Transverse colon (tissue), 4 donors: ENCODE data around the gene MARVELD3.

ENCODE experiments used
- CTCF ChIP-seq, 5 experiments: fragments of 200-600 bp in 3 of 5; fragments of 450-650 bp in 2 of 5; sonication (generic) in 3 of 5; IDR thresholded peaks; 1 replicate in 2 of 5; 2 replicates in 3 of 5; pipeline ENCODE4 v1.5.1; 2016 to 2017; ENCODE audit warnings: antibody characterized with exemption in 5 of 5, inconsistent platforms in 3 of 5, mild to moderate bottlenecking in 2 of 5, moderate library complexity in 1 of 5
- EP300 ChIP-seq: sonication (generic); formaldehyde crosslinking; IDR thresholded peaks from one replicate; pipeline ENCODE4 v1.6.1; 2017; ENCODE audit warnings: antibody characterized with exemption, low read depth
- POLR2A ChIP-seq: fragments of 450-650 bp; IDR thresholded peaks from one replicate; pipeline ENCODE4 v1.6.1; 2016; ENCODE audit warnings: antibody characterized with exemption, mild to moderate bottlenecking, moderate library complexity
- POLR2AphosphoS5 ChIP-seq, 3 donors: sonication (generic); formaldehyde crosslinking; IDR thresholded peaks; one replicate each; pipeline ENCODE4 v1.6.1; 2016; ENCODE audit warnings: antibody characterized with exemption in 3 of 3

DNA sequence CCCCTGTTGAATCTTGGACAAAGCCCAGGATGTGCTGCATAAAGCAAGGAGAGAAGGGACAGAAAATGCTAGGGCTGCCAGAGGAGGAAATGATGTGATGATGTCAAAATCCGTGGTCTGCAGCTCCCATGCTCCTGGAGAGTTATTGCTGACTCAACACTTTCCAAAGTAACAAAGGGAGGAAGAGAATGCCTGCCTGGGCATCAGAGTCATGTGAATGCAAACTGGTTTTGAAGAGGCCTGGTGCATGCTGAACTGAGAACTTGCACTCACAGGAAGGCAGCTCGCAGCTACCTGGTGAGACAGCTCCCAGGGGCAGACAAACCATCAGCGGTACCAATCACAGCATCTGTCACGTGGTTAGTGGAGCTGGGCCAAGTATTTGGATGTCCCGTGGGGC lies 2.8 kb downstream of the MARVELD3 start:
- no peak for TF ChIP-seq CTCF (IDR thresholded peaks at IDR 0.05)
- TF ChIP-seq EP300, result no peak
- no peak for TF ChIP-seq POLR2AphosphoS5 (IDR thresholded peaks at IDR 0.05)
- no peak for TF ChIP-seq POLR2A
